ENCODE data around the gene OXNAD1. TPM values are rescaled to one million over a fixed set of nuclear protein-coding genes. Genes with fewer than 3 reads are reported as not detected.

The OXNAD1 gene
- total RNA-seq, 1 experiment from 2014 or later, result 18.5 TPM

GRCh38 chr3:16300307-16300706 lies 35.3 kb downstream of the OXNAD1 start:
- intact Hi-C loops (cut with micrococcal nuclease; ENCODE audit: unreplicated experiment), result no loop called here
- CTCF ChIA-PET, result no interaction called here
- TF ChIP-seq EZH2 (IDR thresholded peaks at IDR 0.05; ENCODE audit: low read depth), result no peak
- no peak for TF ChIP-seq CTCF (conservative IDR thresholded peaks at IDR 0.05)
- no peaks in the 10 kb centered on the region for H3K27me3 ChIP-seq (ENCODE audit: insufficient read depth, low read depth)
- no peak overlapping the region for H3K4me2 ChIP-seq
- no peaks in the 10 kb centered on the region; the same call in 1 of the 2 replicates for H3K9me2 ChIP-seq (ENCODE audit: insufficient read depth)
- H4K20me1 ChIP-seq (ENCODE audit: insufficient read depth), result no peaks in the 10 kb centered on the region
- H3K9me3 ChIP-seq (ENCODE audit: insufficient read depth, low read depth), result no peaks in the 10 kb centered on the region
- H3K36me3 ChIP-seq (ENCODE audit: low read depth), result peaks cover 15% of the 10 kb centered on the region
- POLR2A ChIA-PET (ENCODE audit: unreplicated experiment), result no interaction called here
- no peaks in the 10 kb centered on the region for H3F3A ChIP-seq (ENCODE audit: insufficient read depth, low read depth)
- H3K27ac ChIP-seq, result no peak overlapping the region
- no TSS peak for BruUV-seq (replicated peaks)
- no peaks in the 10 kb centered on the region for H3K79me2 ChIP-seq (ENCODE audit: low read depth)
- H3K4me3 ChIP-seq, result no peak overlapping the region
- no peaks in the 10 kb centered on the region for H3K4me1 ChIP-seq (replicated peaks; ENCODE audit: insufficient read depth)
- no peak overlapping the region for H2AFZ ChIP-seq
- DNase-seq, result no peak

GRCh38 chr3:16300881-16301359 lies 35.9 kb downstream of the OXNAD1 start:
- no TSS peak for BruUV-seq (replicated peaks)
- Histone ChIP-seq H3K27me3 (ENCODE audit: insufficient read depth, low read depth) (no peaks in the 10 kb centered on the region), H3K9me2 (ENCODE audit: insufficient read depth) (no peaks in the 10 kb centered on the region; the same call in 1 of the 2 replicates), H3K36me3 (ENCODE audit: low read depth) (peaks cover 15% of the 10 kb centered on the region), H3K4me1 (replicated peaks; ENCODE audit: insufficient read depth) (no peaks in the 10 kb centered on the region), H4K20me1 (ENCODE audit: insufficient read depth) (no peaks in the 10 kb centered on the region), H3K4me2 (no peak overlapping the region), H3F3A (ENCODE audit: insufficient read depth, low read depth) (no peaks in the 10 kb centered on the region), H3K4me3 (no peak overlapping the region), H3K27ac (no peak overlapping the region), H2AFZ (no peak overlapping the region), H3K79me2 (ENCODE audit: low read depth) (no peaks in the 10 kb centered on the region), H3K9me3 (ENCODE audit: insufficient read depth, low read depth) (no peaks in the 10 kb centered on the region)
- POLR2A ChIA-PET (ENCODE audit: unreplicated experiment), result no interaction called here
- no peak for DNase-seq
- CTCF ChIA-PET, result no interaction called here
- intact Hi-C loops (cut with micrococcal nuclease; ENCODE audit: unreplicated experiment), result no loop called here
- no peak for TF ChIP-seq CTCF (conservative IDR thresholded peaks at IDR 0.05)
- TF ChIP-seq EZH2 (IDR thresholded peaks at IDR 0.05; ENCODE audit: low read depth), result no peak

- no peak for DNase-seq
- no peaks in the 10 kb centered on the region for H3K4me1 ChIP-seq (replicated peaks; ENCODE audit: insufficient read depth)
- H3K9me3 ChIP-seq (ENCODE audit: insufficient read depth, low read depth), result no peaks in the 10 kb centered on the region
- TF ChIP-seq EZH2 (IDR thresholded peaks at IDR 0.05; ENCODE audit: low read depth), result no peak
- no peak for TF ChIP-seq CTCF (conservative IDR thresholded peaks at IDR 0.05)
- H4K20me1 ChIP-seq (ENCODE audit: insufficient read depth), result no peaks in the 10 kb centered on the region
- no peak overlapping the region for H3K4me2 ChIP-seq
- ChIA-PET POLR2A (ENCODE audit: unreplicated experiment) (no interaction called here), CTCF (no interaction called here)
- H3K79me2 ChIP-seq (ENCODE audit: low read depth), result no peaks in the 10 kb centered on the region
- H2AFZ ChIP-seq, result no peak overlapping the region
- peaks cover 11% of the 10 kb centered on the region for H3K36me3 ChIP-seq (ENCODE audit: low read depth)
- no TSS peak for BruUV-seq (replicated peaks)
- no peaks in the 10 kb centered on the region; the same call in 1 of the 2 replicates for H3K9me2 ChIP-seq (ENCODE audit: insufficient read depth)
- H3F3A ChIP-seq (ENCODE audit: insufficient read depth, low read depth), result no peaks in the 10 kb centered on the region
- H3K27ac ChIP-seq, result no peak overlapping the region
- intact Hi-C loops (cut with micrococcal nuclease; ENCODE audit: unreplicated experiment), result no loop called here
- no peak overlapping the region for H3K4me3 ChIP-seq
- no peaks in the 10 kb centered on the region for H3K27me3 ChIP-seq (ENCODE audit: insufficient read depth, low read depth)
These were observed 36.5 kb downstream of the OXNAD1 start for GRCh38 chr3:16301507-16301906.
